HCT116 (cell line): ENCODE data around the gene ACTR3. TPM values are rescaled to one million over a fixed set of nuclear protein-coding genes. Genes with fewer than 3 reads are reported as not detected.
A peak's percentile ranks its signal among the peaks of the same experiment; 100 is the strongest.

Experiments
- ATAC-seq: fragments of 200-7000 bp; cut with Tn5 transposase; 2 replicates; pipeline ENCODE4 v1.9.1; 2020; ENCODE audit warnings: mild to moderate bottlenecking, moderate library complexity
- BruUV-seq: library from RNA; stranded (reverse); fragments of 400-500 nt; replicated peaks from 2 replicates; lab custom pipeline; 2021; lab: Mats Ljungman, UMichigan
- CTCF ChIA-PET: fragments of 300-600 bp; sonication (Branson Sonifier 250); formaldehyde crosslinking; loops from one replicate; lab custom pipeline; 2021; ENCODE audit warnings: antibody characterized with exemption; lab: Charles Lee
- POLR2A ChIA-PET: fragments of 300-600, 350-600 bp; sonication (Branson Sonifier 250); formaldehyde crosslinking; loops from one replicate; lab custom pipeline; 2021; ENCODE audit warnings: antibody characterized with exemption; lab: Charles Lee
- RAD21 ChIA-PET, 2 experiments: fragments of 300-600 bp; sonication (Branson Sonifier 250); formaldehyde crosslinking; loops; one replicate each; lab custom pipeline; 2023; ENCODE audit warnings: low total read pairs in 2 of 2; ENCODE audit not compliant: uncharacterized antibody in 2 of 2, unreplicated experiment in 2 of 2, low non-redundant PET in 1 of 2; lab: Charles Lee
- DNase-seq: peaks from one replicate; pipeline ENCODE4 v3.0.0-alpha.2; 2010; ENCODE audit warnings: low read depth, low spot score
- H2AFZ ChIP-seq: fragments of 200-600 bp; shearing (Covaris generic), sonication (generic); 2 replicates; pipeline ENCODE4 v1.6.1; 2017; ENCODE audit warnings: low read depth, mixed run types, mixed read lengths, antibody characterized with exemption, low read length; ENCODE audit not compliant: poor library complexity, severe bottlenecking
- H3K27ac ChIP-seq: 2 replicates; pipeline ENCODE4 v1.5.1; 2012; ENCODE audit warnings: low read depth, low read length
- H3K27me3 ChIP-seq: fragments of 200-600 bp; sonication (generic); 2 replicates; pipeline ENCODE4 v1.6.1; 2016; ENCODE audit warnings: mixed run types, low read length, mixed read lengths; ENCODE audit not compliant: insufficient read depth
- H3K36me3 ChIP-seq, 2 experiments: fragments of 200-500 bp in 1 of 2; fragments of 200-600 bp in 1 of 2; sonication (Bioruptor generic) in 1 of 2; sonication (generic) in 1 of 2; 2 replicates each; pipeline versions ENCODE4 v1.5.1 to v1.6.1; 2014 to 2016; ENCODE audit warnings: low read length in 2 of 2, inconsistent platforms in 1 of 2, mixed read lengths in 1 of 2, mixed run types in 1 of 2; ENCODE audit not compliant: insufficient read depth in 2 of 2, control insufficient read depth in 1 of 2
- H3K4me1 ChIP-seq, 2 experiments: fragments of 200-600 bp in 1 of 2; sonication (generic) in 1 of 2; 2 replicates each; pipeline versions ENCODE4 v1.5.1 to v1.6.1; 2012 to 2017; ENCODE audit warnings: low read length in 2 of 2, inconsistent platforms in 1 of 2, mild to moderate bottlenecking in 1 of 2, mixed read lengths in 1 of 2, mixed run types in 1 of 2, moderate library complexity in 1 of 2; ENCODE audit not compliant: insufficient read depth in 2 of 2, control insufficient read depth in 1 of 2
- H3K4me2 ChIP-seq: fragments of 200-600 bp; sonication (generic); 2 replicates; pipeline ENCODE4 v1.6.1; 2017; ENCODE audit warnings: mixed run types, low read length, mixed read lengths
- H3K4me3 ChIP-seq, 2 experiments: fragments of 200-600 bp in 1 of 2; sonication (generic) in 1 of 2; replicated peaks in 1 of 2; 2 replicates each; pipeline ENCODE4 v1.5.1; 2011 to 2016; ENCODE audit warnings: low read length in 2 of 2, control low read depth in 1 of 2, low read depth in 1 of 2, mild to moderate bottlenecking in 1 of 2, mixed read lengths in 1 of 2, mixed run types in 1 of 2
- H3K79me2 ChIP-seq: fragments of 200-600 bp; sonication (generic); 2 replicates; pipeline ENCODE4 v1.6.1; 2017; ENCODE audit warnings: mild to moderate bottlenecking, mixed run types, low read length, moderate library complexity, mixed read lengths; ENCODE audit not compliant: insufficient read depth
- H3K9ac ChIP-seq: fragments of 200-600 bp; sonication (generic); 2 replicates; pipeline ENCODE4 v1.6.1; 2016; ENCODE audit warnings: low read length, mixed read lengths
- H3K9me2 ChIP-seq: fragments of 200-600 bp; sonication (generic), shearing (Covaris generic); 2 replicates; pipeline ENCODE4 v1.6.1; 2017; ENCODE audit warnings: mixed run types, mild to moderate bottlenecking, moderate library complexity; ENCODE audit not compliant: insufficient read depth
- H3K9me3 ChIP-seq, 2 experiments: fragments of 200-500 bp in 1 of 2; fragments of 200-600 bp in 1 of 2; sonication (Bioruptor generic) in 1 of 2; sonication (generic) in 1 of 2; 2 replicates each; pipeline ENCODE4 v1.6.1; 2014 to 2017; ENCODE audit warnings: low read length in 2 of 2, mixed read lengths in 2 of 2, inconsistent platforms in 1 of 2, low read depth in 1 of 2, mild to moderate bottlenecking in 1 of 2, mixed run types in 1 of 2, moderate library complexity in 1 of 2; ENCODE audit not compliant: control insufficient read depth in 1 of 2, insufficient read depth in 1 of 2
- H4K20me1 ChIP-seq: fragments of 200-600 bp; sonication (generic), shearing (Covaris generic); 2 replicates; pipeline ENCODE4 v1.6.1; 2017; ENCODE audit warnings: mixed run types, mild to moderate bottlenecking, moderate library complexity; ENCODE audit not compliant: insufficient read depth
- CBX3 ChIP-seq: IDR thresholded peaks from 2 replicates; pipeline ENCODE4 v1.6.1; 2012; ENCODE audit warnings: low read depth
- CEBPB ChIP-seq: IDR thresholded peaks from 2 replicates; pipeline ENCODE4 v1.6.1; 2012; ENCODE audit warnings: low read depth
- EGR1 ChIP-seq: IDR thresholded peaks from 2 replicates; pipeline ENCODE4 v1.6.1; 2012; ENCODE audit warnings: low read depth
- ELF1 ChIP-seq: IDR thresholded peaks from 2 replicates; pipeline ENCODE4 v1.6.1; 2012; ENCODE audit warnings: low read depth, borderline replicate concordance
- FOSL1 ChIP-seq: IDR thresholded peaks from 2 replicates; pipeline ENCODE4 v1.6.1; 2012; ENCODE audit warnings: low read depth
- JUND ChIP-seq: IDR thresholded peaks from 2 replicates; pipeline ENCODE4 v1.6.1; 2012
- RAD21 ChIP-seq: IDR thresholded peaks from 2 replicates; pipeline ENCODE4 v1.6.1; 2012; ENCODE audit warnings: low read depth, mild to moderate bottlenecking
- SIN3A ChIP-seq: IDR thresholded peaks from 2 replicates; pipeline ENCODE4 v1.6.1; 2012; ENCODE audit warnings: low read depth
- SP1 ChIP-seq: IDR thresholded peaks from 2 replicates; pipeline ENCODE4 v1.6.1; 2012; ENCODE audit warnings: low read depth
- SRF ChIP-seq: IDR thresholded peaks from 2 replicates; pipeline ENCODE4 v1.6.1; 2012; ENCODE audit warnings: low read depth
- YY1 ChIP-seq: IDR thresholded peaks from 2 replicates; pipeline ENCODE4 v1.6.1; 2011; ENCODE audit warnings: low read length, low read depth, moderate library complexity, mild to moderate bottlenecking; ENCODE audit not compliant: insufficient replicate concordance; ENCODE audit errors: extremely low read depth
- intact Hi-C: fragments of 100-400 bp; cut with micrococcal nuclease; formaldehyde crosslinking; loops from 2 replicates; pipeline ENCODE4 v1.10.0; 2022
- total RNA-seq: library from RNA; stranded (reverse); gene quantifications from one replicate; pipeline ENCODE4 v1.2.1, GENCODE V29; 2021; ENCODE audit not compliant: unreplicated experiment
- TF ChIP-seq, protein P1 (sequence below), 3 experiments: fragments of 200-600 bp in 1 of 3; sonication (generic) in 1 of 3; IDR thresholded peaks in 2 of 3; conservative IDR thresholded peaks in 1 of 3; 2 replicates each; pipeline ENCODE4 v1.5.1; 2012 to 2017; ENCODE audit warnings: low read depth in 2 of 3, low read length in 2 of 3, antibody characterized with exemption in 1 of 3, borderline replicate concordance in 1 of 3, control low read depth in 1 of 3, mild to moderate bottlenecking in 1 of 3, mixed read lengths in 1 of 3, mixed run types in 1 of 3, moderate library complexity in 1 of 3; ENCODE audit not compliant: insufficient read depth in 1 of 3
- TF ChIP-seq, protein P2 (sequence below): IDR thresholded peaks from 2 replicates; pipeline ENCODE4 v1.6.1; 2012
- TF ChIP-seq, protein P3 (sequence below): IDR thresholded peaks from 2 replicates; pipeline ENCODE4 v1.6.1; 2011; ENCODE audit warnings: mild to moderate bottlenecking, low read length, moderate library complexity; ENCODE audit not compliant: insufficient replicate concordance; ENCODE audit errors: extremely low read depth

The ACTR3 gene
- total RNA-seq, 1 experiment from 2014 or later: 232 TPM

DNA sequence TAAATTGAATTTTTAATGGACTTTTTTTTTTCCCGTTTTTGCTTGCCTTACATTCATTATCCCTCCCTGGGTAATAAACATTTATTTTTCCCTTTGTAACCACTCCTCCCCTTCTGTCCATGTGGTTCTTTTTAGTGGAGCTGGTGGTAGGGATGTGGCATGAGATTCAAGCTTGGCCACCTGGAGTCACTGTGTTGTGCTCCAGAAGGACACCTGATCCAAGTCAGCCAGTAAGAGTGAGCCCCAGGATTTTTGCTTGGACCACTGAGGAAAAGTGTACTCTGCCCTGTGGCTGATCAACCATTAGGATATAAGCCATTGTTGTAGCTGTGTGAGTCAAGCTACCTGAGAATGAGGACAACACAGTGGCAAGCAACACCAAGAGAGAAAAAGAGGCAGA, 11.1 kb upstream of the ACTR3 start:
- peaks cover 36 to 39% of the 10 kb centered on the region in 2 experiments for H3K4me1 ChIP-seq
- TF ChIP-seq, protein P1, sequence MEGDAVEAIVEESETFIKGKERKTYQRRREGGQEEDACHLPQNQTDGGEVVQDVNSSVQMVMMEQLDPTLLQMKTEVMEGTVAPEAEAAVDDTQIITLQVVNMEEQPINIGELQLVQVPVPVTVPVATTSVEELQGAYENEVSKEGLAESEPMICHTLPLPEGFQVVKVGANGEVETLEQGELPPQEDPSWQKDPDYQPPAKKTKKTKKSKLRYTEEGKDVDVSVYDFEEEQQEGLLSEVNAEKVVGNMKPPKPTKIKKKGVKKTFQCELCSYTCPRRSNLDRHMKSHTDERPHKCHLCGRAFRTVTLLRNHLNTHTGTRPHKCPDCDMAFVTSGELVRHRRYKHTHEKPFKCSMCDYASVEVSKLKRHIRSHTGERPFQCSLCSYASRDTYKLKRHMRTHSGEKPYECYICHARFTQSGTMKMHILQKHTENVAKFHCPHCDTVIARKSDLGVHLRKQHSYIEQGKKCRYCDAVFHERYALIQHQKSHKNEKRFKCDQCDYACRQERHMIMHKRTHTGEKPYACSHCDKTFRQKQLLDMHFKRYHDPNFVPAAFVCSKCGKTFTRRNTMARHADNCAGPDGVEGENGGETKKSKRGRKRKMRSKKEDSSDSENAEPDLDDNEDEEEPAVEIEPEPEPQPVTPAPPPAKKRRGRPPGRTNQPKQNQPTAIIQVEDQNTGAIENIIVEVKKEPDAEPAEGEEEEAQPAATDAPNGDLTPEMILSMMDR (IDR thresholded peaks at IDR 0.05 in 2 of 3, conservative IDR thresholded peaks at IDR 0.05 in 1 of 3; ENCODE audit: borderline replicate concordance in 1 of 3, insufficient read depth in 1 of 3, low read depth in 2 of 3, low read length in 2 of 3): peak in 2 of 3 experiments; percentile 19 to 31; a peak in 4 of 6 replicates
- TF ChIP-seq SIN3A: no peak
- ATAC-seq (peak; percentile 55), DNase-seq (no peak)
- ChIA-PET POLR2A (interaction anchor here (0.7 kb wide), 1 partner anchor 11 kb away, joined by 4 read pairs; the partner anchor contains the start of gene ACTR3), CTCF (no interaction called here), RAD21 (interaction anchor here in 1 of 2 experiments (1.5 kb wide), 1 partner anchor 122 kb away, joined by 4 read pairs; the partner anchor contains the start of gene SLC35F5)
- H3K36me3 ChIP-seq: no peaks in the 10 kb centered on the region
- intact Hi-C loops: loop anchor here (1.0 kb wide), 1 partner anchor 11 kb away; no protein-coding TSS in a partner anchor
- no peak overlapping the region for H3K4me3 ChIP-seq
- no peaks in the 10 kb centered on the region for H3K9me2 ChIP-seq
- no peaks in the 10 kb centered on the region for H4K20me1 ChIP-seq
- H3K9me3 ChIP-seq: no peaks in the 10 kb centered on the region
- no peak overlapping the region for H3K9ac ChIP-seq
- BruUV-seq: no TSS peak
- H2AFZ ChIP-seq: no peak overlapping the region
- peak overlapping the region; percentile 79 for H3K27ac ChIP-seq
- H3K4me2 ChIP-seq: peak overlapping the region; percentile 78
- no peaks in the 10 kb centered on the region for H3K27me3 ChIP-seq
- no peaks in the 10 kb centered on the region for H3K79me2 ChIP-seq

DNA sequence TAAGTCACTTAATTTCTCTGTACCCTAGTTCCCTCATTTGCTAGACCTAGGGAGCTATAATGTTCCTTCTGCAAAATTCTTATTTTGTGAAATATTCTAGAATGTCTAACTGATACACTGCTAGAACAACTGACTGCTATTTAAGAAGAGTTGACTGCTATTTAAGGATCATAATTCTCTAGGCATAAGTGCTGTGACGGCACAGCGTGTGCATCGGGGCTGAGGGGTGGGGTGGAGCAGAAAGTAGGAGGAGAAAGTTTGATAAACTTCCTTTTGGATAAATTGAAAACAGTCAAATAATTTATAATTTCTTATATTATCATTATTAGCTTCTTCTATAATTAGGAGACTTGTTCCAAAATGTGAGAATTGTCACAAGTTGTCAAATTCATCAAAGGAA, 10.4 kb upstream of the ACTR3 start:
- ChIA-PET CTCF (no interaction called here), RAD21 (no interaction called here), POLR2A (interaction anchor here (0.7 kb wide), 1 partner anchor 10 kb away, joined by 4 read pairs; the partner anchor contains the start of gene ACTR3)
- Histone ChIP-seq H3K9me2 (no peaks in the 10 kb centered on the region), H4K20me1 (no peaks in the 10 kb centered on the region), H3K4me1 (peaks cover 36 to 39% of the 10 kb centered on the region in 2 experiments), H3K9me3 (no peaks in the 10 kb centered on the region), H3K27ac (no peak overlapping the region), H3K27me3 (no peaks in the 10 kb centered on the region), H2AFZ (no peak overlapping the region), H3K36me3 (no peaks in the 10 kb centered on the region), H3K4me2 (no peak overlapping the region), H3K4me3 (no peak overlapping the region), H3K79me2 (no peaks in the 10 kb centered on the region), H3K9ac (no peak overlapping the region)
- BruUV-seq: no TSS peak
- intact Hi-C loops: no loop called here
- ATAC-seq (no peak), DNase-seq (no peak)
- TF ChIP-seq ELF1 (no peak), SRF (no peak), YY1 (no peak), SIN3A (no peak), CEBPB (no peak), JUND (no peak), RAD21 (no peak), FOSL1 (no peak), EGR1 (no peak), SP1 (no peak), CBX3 (no peak)
- TF ChIP-seq, protein P2, sequence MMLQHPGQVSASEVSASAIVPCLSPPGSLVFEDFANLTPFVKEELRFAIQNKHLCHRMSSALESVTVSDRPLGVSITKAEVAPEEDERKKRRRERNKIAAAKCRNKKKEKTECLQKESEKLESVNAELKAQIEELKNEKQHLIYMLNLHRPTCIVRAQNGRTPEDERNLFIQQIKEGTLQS: no peak
- TF ChIP-seq, protein P3, sequence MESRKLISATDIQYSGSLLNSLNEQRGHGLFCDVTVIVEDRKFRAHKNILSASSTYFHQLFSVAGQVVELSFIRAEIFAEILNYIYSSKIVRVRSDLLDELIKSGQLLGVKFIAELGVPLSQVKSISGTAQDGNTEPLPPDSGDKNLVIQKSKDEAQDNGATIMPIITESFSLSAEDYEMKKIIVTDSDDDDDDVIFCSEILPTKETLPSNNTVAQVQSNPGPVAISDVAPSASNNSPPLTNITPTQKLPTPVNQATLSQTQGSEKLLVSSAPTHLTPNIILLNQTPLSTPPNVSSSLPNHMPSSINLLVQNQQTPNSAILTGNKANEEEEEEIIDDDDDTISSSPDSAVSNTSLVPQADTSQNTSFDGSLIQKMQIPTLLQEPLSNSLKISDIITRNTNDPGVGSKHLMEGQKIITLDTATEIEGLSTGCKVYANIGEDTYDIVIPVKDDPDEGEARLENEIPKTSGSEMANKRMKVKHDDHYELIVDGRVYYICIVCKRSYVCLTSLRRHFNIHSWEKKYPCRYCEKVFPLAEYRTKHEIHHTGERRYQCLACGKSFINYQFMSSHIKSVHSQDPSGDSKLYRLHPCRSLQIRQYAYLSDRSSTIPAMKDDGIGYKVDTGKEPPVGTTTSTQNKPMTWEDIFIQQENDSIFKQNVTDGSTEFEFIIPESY: no peak
